CD4-positive, alpha-beta memory T cell (primary cell): ENCODE data around the gene RAB1B. TPM values are rescaled to one million over a fixed set of nuclear protein-coding genes. Genes with fewer than 3 reads are reported as not detected.
A peak's percentile ranks its signal among the peaks of the same experiment; 100 is the strongest.

ENCODE experiments used
- CTCF ChIA-PET: fragments of 350-600 bp; sonication (Branson Sonifier 250); formaldehyde crosslinking; loops from one replicate; lab custom pipeline; 2021; ENCODE audit warnings: inconsistent platforms; ENCODE audit not compliant: partially characterized antibody; lab: Charles Lee
- POLR2A ChIA-PET: fragments of 350-600 bp; sonication (Branson Sonifier 250); formaldehyde crosslinking; loops from one replicate; lab custom pipeline; 2021; ENCODE audit not compliant: partially characterized antibody; lab: Charles Lee
- DNase-seq, 5 donors: peaks; one replicate each; pipeline versions ENCODE4 v3.0.0 to v3.0.0-alpha.2; 2020 to 2022; ENCODE audit warnings: mixed read lengths in 1 of 5
- H3K27ac ChIP-seq: one replicate; pipeline ENCODE4 v1.7.0; 2013; ENCODE audit warnings: low read depth, low read length
- H3K27me3 ChIP-seq: 2 replicates; pipeline ENCODE4 v1.7.0; 2013; ENCODE audit warnings: mild to moderate bottlenecking, low read length, moderate library complexity; ENCODE audit not compliant: insufficient read depth
- H3K36me3 ChIP-seq: 2 replicates; pipeline ENCODE4 v1.7.0; 2013; ENCODE audit warnings: mild to moderate bottlenecking, low read length, moderate library complexity; ENCODE audit not compliant: insufficient read depth
- H3K4me1 ChIP-seq: 2 replicates; pipeline ENCODE4 v1.7.0; 2013; ENCODE audit warnings: mild to moderate bottlenecking, low read length, moderate library complexity; ENCODE audit not compliant: insufficient read depth
- H3K4me3 ChIP-seq, 2 donors: one replicate each; pipeline ENCODE4 v1.7.0; 2013; ENCODE audit warnings: low read length in 2 of 2, mild to moderate bottlenecking in 1 of 2
- H3K9me3 ChIP-seq, 2 donors: one replicate each; pipeline ENCODE4 v1.7.0; 2013; ENCODE audit warnings: low read length in 2 of 2, control low read depth in 1 of 2; ENCODE audit not compliant: control insufficient read depth in 1 of 2
- H3K27ac Mint-ChIP-seq, 7 donors: one replicate each; pipeline ENCODE4 v1.8.0; 2020 to 2021; ENCODE audit warnings: mixed read lengths in 7 of 7, mild to moderate bottlenecking in 6 of 7, inconsistent platforms in 3 of 7, moderate library complexity in 3 of 7
- H3K27me3 Mint-ChIP-seq, 2 donors: one replicate each; pipeline ENCODE4 v1.8.0; 2020 to 2021; ENCODE audit warnings: mixed read lengths in 2 of 2
- H3K36me3 Mint-ChIP-seq, 2 donors: one replicate each; pipeline ENCODE4 v1.8.0; 2020 to 2021; ENCODE audit warnings: mixed read lengths in 2 of 2, inconsistent platforms in 1 of 2, mild to moderate bottlenecking in 1 of 2
- H3K4me1 Mint-ChIP-seq, 4 donors: one replicate each; pipeline ENCODE4 v1.8.0; 2020 to 2021; ENCODE audit warnings: mixed read lengths in 4 of 4, mild to moderate bottlenecking in 1 of 4
- H3K4me3 Mint-ChIP-seq, 8 donors: one replicate each; pipeline ENCODE4 v1.8.0; 2020 to 2021; ENCODE audit warnings: mixed read lengths in 8 of 8, mild to moderate bottlenecking in 7 of 8, moderate library complexity in 6 of 8, inconsistent platforms in 3 of 8
- H3K9me3 Mint-ChIP-seq, 8 donors: one replicate each; pipeline ENCODE4 v1.8.0; 2020 to 2021; ENCODE audit warnings: mixed read lengths in 8 of 8, mild to moderate bottlenecking in 5 of 8, inconsistent platforms in 3 of 8, moderate library complexity in 1 of 8
- intact Hi-C: fragments of 100-400 bp; cut with micrococcal nuclease; formaldehyde crosslinking; loops from one replicate; pipeline ENCODE4 v1.15.1; 2023
- polyA plus RNA-seq, 2 donors: library from polyadenylated mRNA; unstranded; fragments of 300-500 nt; fragmentation: Illumina TruSeq; gene quantifications; one replicate each; pipeline ENCODE4 v1.2.3, GENCODE V29; 2021
- total RNA-seq, 2 experiments: library from RNA; stranded (reverse); gene quantifications; one replicate each; pipeline ENCODE4 v1.2.3, GENCODE V29; 2021

Gene RAB1B
- total and polyA plus RNA-seq, 4 experiments from 2014 or later, result 9.7 to 79.4 (median 45.8) TPM

DNA sequence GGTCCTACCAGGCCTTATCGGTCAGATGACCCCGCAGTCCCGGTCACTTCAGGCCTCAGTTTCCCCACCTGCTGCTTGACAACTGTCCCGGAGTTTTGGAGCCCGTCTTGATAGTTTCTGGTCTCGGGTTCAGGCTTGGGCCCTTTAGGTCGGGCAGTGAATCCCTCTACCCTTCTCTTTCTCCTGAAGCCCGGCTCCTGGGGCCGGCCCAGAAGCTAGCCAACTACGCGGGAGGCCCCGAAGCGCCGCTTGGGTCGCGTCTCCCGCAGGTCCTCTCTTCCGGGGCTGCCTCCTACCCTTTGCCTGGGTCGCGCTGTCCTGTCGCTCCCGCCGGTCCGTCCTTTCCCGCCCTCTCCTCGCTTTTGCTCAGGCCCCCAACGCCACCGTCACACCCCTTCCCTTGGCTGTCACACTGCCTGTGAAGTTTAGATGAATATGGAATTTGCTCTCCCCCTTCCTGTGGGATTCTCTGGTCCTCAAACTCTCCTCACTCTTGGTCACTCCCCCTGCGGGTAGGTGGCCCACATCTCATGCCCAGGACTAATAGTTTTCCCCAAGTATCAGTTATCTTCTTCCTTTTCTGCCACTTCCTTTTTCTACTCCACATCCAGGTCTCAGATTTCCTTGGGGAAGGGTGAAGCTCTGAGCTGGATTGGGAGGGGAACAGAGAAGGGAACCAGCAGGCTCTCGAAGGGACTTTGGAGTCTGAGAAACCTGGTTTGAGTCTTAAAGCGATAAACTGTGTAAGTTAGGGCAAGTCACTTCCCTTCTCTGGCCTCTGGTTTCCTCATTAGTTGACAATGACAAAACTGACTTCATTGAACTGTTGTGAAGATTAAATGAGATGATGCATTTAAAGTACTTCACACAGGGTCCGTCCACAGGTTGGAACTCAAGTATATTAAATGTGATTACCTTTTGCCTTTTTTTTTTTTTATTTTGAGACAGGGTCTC, 790 bp downstream of the RAB1B start:
- H3K9me3 Mint-ChIP-seq, result peaks cover 0 to 7% (median 0%) of the 10 kb centered on the region in 8 donors

DNA sequence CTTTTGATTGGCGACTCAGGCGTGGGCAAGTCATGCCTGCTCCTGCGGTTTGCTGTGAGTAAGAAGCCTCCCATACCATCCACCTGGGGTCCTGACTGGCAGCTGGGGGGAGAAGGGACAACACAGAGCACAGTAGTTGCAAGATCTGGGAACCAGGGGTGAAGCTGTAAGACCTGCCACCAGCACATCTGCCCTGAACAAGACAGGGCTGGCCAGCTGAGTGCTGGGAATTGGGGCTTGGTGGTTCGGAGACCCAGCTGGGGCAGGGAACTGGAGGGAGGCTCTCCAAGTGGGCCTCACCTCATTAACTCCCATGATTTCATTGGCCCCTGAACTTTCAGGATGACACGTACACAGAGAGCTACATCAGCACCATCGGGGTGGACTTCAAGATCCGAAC, 3.4 kb downstream of the RAB1B start:
- peak overlapping the region in 3 of 8 donors; percentile 48 to 55 (median 52) for H3K4me3 Mint-ChIP-seq
- DNase-seq, result no peak
- ChIA-PET POLR2A (interaction anchor here (1.2 to 8.2 kb wide), 2 partner anchors 12 to 19 kb away, joined by 3 to 167 read pairs; partner anchors contain the start of genes CNIH2, TMEM151A and YIF1A), CTCF (interaction anchor here (0.6 to 3.3 kb wide), 4 partner anchors 10 to 678 kb away, joined by 4 to 15 read pairs (median 6); no protein-coding TSS in a partner anchor)
- peaks cover 24 to 66% (median 40%) of the 10 kb centered on the region in 4 donors for H3K4me1 Mint-ChIP-seq
- H3K4me3 ChIP-seq, result no peak overlapping the region
- H3K27me3 ChIP-seq, result no peaks in the 10 kb centered on the region
- no peaks in the 10 kb centered on the region for H3K27me3 Mint-ChIP-seq
- H3K36me3 ChIP-seq, result peaks cover 43% of the 10 kb centered on the region
- no peaks in the 10 kb centered on the region for H3K9me3 ChIP-seq
- intact Hi-C loops, result no loop called here
- no peak overlapping the region for H3K27ac ChIP-seq
- H3K9me3 Mint-ChIP-seq, result peaks cover 0 to 5% (median 0%) of the 10 kb centered on the region in 8 donors
- H3K36me3 Mint-ChIP-seq, result peaks cover 21 to 69% of the 10 kb centered on the region in 2 donors
- peak overlapping the region in 5 of 7 donors; percentile 35 to 91 (median 50) for H3K27ac Mint-ChIP-seq
- peaks cover 47% of the 10 kb centered on the region for H3K4me1 ChIP-seq

More for the DNA sequence above, 790 bp downstream of the RAB1B start:
- POLR2A ChIA-PET, result interaction anchor here (0.6 to 8.2 kb wide), 4 partner anchors 14 to 218 kb away, joined by 3 to 167 read pairs (median 4); partner anchors contain the start of genes CNIH2, TMEM151A and YIF1A
- peak overlapping the region; percentile 94 to 100 (median 98) for H3K27ac Mint-ChIP-seq
- H3K4me3 Mint-ChIP-seq, result peak overlapping the region; percentile 92 to 99 (median 94)
- CTCF ChIA-PET, result interaction anchor here (0.7 to 2.4 kb wide), 3 partner anchors 14 to 117 kb away, joined by 3 to 9 read pairs (median 3); partner anchors contain the start of gene YIF1A
- Histone ChIP-seq H3K36me3 (peaks cover 31% of the 10 kb centered on the region), H3K4me3 (peak overlapping the region; percentile 62 to 84), H3K4me1 (peaks cover 48% of the 10 kb centered on the region), H3K9me3 (no peaks in the 10 kb centered on the region), H3K27me3 (no peaks in the 10 kb centered on the region), H3K27ac (peak overlapping the region; percentile 88)
- H3K36me3 Mint-ChIP-seq, result peaks cover 18 to 56% of the 10 kb centered on the region in 2 donors
- DNase-seq, result peak in 1 of 5 donors; percentile 8
- intact Hi-C loops, result loop anchor here (1.0 to 5.0 kb wide), 6 partner anchors 8 to 1352 kb away; partner anchors contain the start of genes ATG2A and YIF1A
- no peaks in the 10 kb centered on the region for H3K27me3 Mint-ChIP-seq
- peaks cover 24 to 65% (median 40%) of the 10 kb centered on the region in 4 donors for H3K4me1 Mint-ChIP-seq

GRCh38 chr11:66272596-66272995, 4.2 kb downstream of the RAB1B start:
- H3K27ac ChIP-seq, result no peak overlapping the region
- H3K4me3 Mint-ChIP-seq, result peak overlapping the region in 4 of 8 donors; percentile 3 to 62 (median 39)
- no peaks in the 10 kb centered on the region for H3K27me3 ChIP-seq
- intact Hi-C loops, result no loop called here
- H3K4me3 ChIP-seq, result no peak overlapping the region
- POLR2A ChIA-PET, result interaction anchor here (8.2 kb wide), 1 partner anchor 11 kb away, joined by 167 read pairs; the partner anchor contains the start of genes CNIH2 and YIF1A
- no peak for DNase-seq
- peaks cover 21 to 67% of the 10 kb centered on the region in 2 donors for H3K36me3 Mint-ChIP-seq
- peaks cover 45% of the 10 kb centered on the region for H3K4me1 ChIP-seq
- peak overlapping the region in 5 of 7 donors; percentile 47 to 91 (median 62) for H3K27ac Mint-ChIP-seq
- peaks cover 21 to 64% (median 36%) of the 10 kb centered on the region in 4 donors for H3K4me1 Mint-ChIP-seq
- CTCF ChIA-PET, result interaction anchor here (0.6 to 3.3 kb wide), 4 partner anchors 9 to 221 kb away, joined by 3 to 15 read pairs (median 6); partner anchors contain the start of gene SF3B2
- no peaks in the 10 kb centered on the region for H3K27me3 Mint-ChIP-seq
- H3K9me3 Mint-ChIP-seq, result peaks cover 0 to 5% (median 0%) of the 10 kb centered on the region in 8 donors
- no peaks in the 10 kb centered on the region for H3K9me3 ChIP-seq
- peaks cover 43% of the 10 kb centered on the region for H3K36me3 ChIP-seq

GRCh38 chr11:66274219-66274618, 5.8 kb downstream of the RAB1B start:
- POLR2A ChIA-PET, result interaction anchor here (0.7 kb wide), 1 partner anchor 72 kb away, joined by 3 read pairs; no protein-coding TSS in a partner anchor

DNA sequence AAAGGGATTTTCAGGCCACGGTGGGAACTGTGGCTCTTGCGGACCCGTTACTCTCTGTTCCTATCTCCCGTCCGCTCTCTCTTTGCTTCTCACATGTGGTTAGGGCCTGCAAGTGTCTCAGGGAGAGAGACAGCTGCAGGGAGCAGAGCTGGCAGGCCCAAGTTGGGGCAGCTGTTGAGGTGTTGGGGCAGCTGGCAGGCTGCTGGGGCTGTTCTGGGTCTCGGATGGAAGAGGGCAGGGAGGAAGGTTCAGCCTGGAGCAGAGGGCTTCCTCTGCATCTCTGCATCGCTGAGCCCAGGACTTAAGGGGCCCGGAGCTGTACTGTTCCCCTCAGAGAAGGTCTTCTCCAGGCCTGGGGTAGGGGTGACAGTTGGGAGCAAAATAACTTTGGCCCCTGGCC, 7.0 kb downstream of the RAB1B start:
- no peak for DNase-seq
- Histone ChIP-seq H3K27me3 (no peaks in the 10 kb centered on the region), H3K27ac (no peak overlapping the region), H3K9me3 (no peaks in the 10 kb centered on the region), H3K36me3 (peaks cover 43% of the 10 kb centered on the region), H3K4me1 (peaks cover 31% of the 10 kb centered on the region), H3K4me3 (no peak overlapping the region)
- H3K27ac Mint-ChIP-seq, result peak overlapping the region in 2 of 7 donors; percentile 18 to 61
- H3K4me1 Mint-ChIP-seq, result peaks cover 10 to 54% (median 21%) of the 10 kb centered on the region in 4 donors
- H3K4me3 Mint-ChIP-seq, result no peak overlapping the region
- no peaks in the 10 kb centered on the region for H3K9me3 Mint-ChIP-seq
- POLR2A ChIA-PET, result no interaction called here
- H3K27me3 Mint-ChIP-seq, result no peaks in the 10 kb centered on the region
- H3K36me3 Mint-ChIP-seq, result peaks cover 21 to 51% of the 10 kb centered on the region in 2 donors
- CTCF ChIA-PET, result no interaction called here
- intact Hi-C loops, result no loop called here

More at GRCh38 chr11:66274219-66274618, 5.8 kb downstream of the RAB1B start:
- DNase-seq, result no peak
- H3K9me3 Mint-ChIP-seq, result no peaks in the 10 kb centered on the region
- intact Hi-C loops, result no loop called here
- no peaks in the 10 kb centered on the region for H3K27me3 Mint-ChIP-seq
- peaks cover 43% of the 10 kb centered on the region for H3K36me3 ChIP-seq
- H3K4me1 ChIP-seq, result peaks cover 42% of the 10 kb centered on the region
- H3K27ac ChIP-seq, result no peak overlapping the region
- H3K4me3 ChIP-seq, result no peak overlapping the region
- H3K4me1 Mint-ChIP-seq, result peaks cover 17 to 56% (median 28%) of the 10 kb centered on the region in 4 donors
- CTCF ChIA-PET, result no interaction called here
- H3K27me3 ChIP-seq, result no peaks in the 10 kb centered on the region
- no peaks in the 10 kb centered on the region for H3K9me3 ChIP-seq
- H3K27ac Mint-ChIP-seq, result peak overlapping the region in 2 of 7 donors; percentile 45 to 50
- peaks cover 21 to 55% of the 10 kb centered on the region in 2 donors for H3K36me3 Mint-ChIP-seq
- peak overlapping the region in 1 of 8 donors; percentile 55 for H3K4me3 Mint-ChIP-seq

- peaks cover 43% of the 10 kb centered on the region for H3K36me3 ChIP-seq
- H3K4me3 ChIP-seq, result no peak overlapping the region
- ChIA-PET POLR2A (no interaction called here), CTCF (no interaction called here)
- H3K27ac ChIP-seq, result no peak overlapping the region
- peak overlapping the region in 2 of 7 donors; percentile 10 to 32 for H3K27ac Mint-ChIP-seq
- peaks cover 25% of the 10 kb centered on the region for H3K4me1 ChIP-seq
- H3K27me3 Mint-ChIP-seq, result peaks cover 0 to under 1% of the 10 kb centered on the region in 2 donors
- peaks cover 18 to 47% of the 10 kb centered on the region in 2 donors for H3K36me3 Mint-ChIP-seq
- DNase-seq, result no peak
- no peak overlapping the region for H3K4me3 Mint-ChIP-seq
- H3K9me3 Mint-ChIP-seq, result no peaks in the 10 kb centered on the region
- no peaks in the 10 kb centered on the region for H3K9me3 ChIP-seq
- no peaks in the 10 kb centered on the region for H3K27me3 ChIP-seq
- intact Hi-C loops, result no loop called here
- peaks cover 6 to 53% (median 18%) of the 10 kb centered on the region in 4 donors for H3K4me1 Mint-ChIP-seq
Observed at GRCh38 chr11:66275984-66276612, 7.7 kb downstream of the RAB1B start.
